HEK293 (cell line): ENCODE results near the gene NT5C1B.

Experiments used
- CTCF ChIA-PET: fragments of 350-600 bp; formaldehyde crosslinking; extraction: SDS; loops from one replicate; lab custom pipeline; 2021; ENCODE audit warnings: antibody characterized with exemption; lab: Yijun Ruan, JAX
- POLR2A ChIA-PET: fragments of 300-600 bp; formaldehyde crosslinking; extraction: SDS; loops from one replicate; lab custom pipeline; 2020; ENCODE audit warnings: antibody characterized with exemption, inconsistent platforms; lab: Yijun Ruan, JAX
- H3K27ac ChIP-seq: fragments of 200-500 bp; sonication (Bioruptor generic); 2 replicates; pipeline ENCODE4 v1.5.1; 2014; ENCODE audit warnings: low read depth, low read length, control low read depth, inconsistent platforms; ENCODE audit errors: extremely low read depth
- H3K36me3 ChIP-seq, 2 experiments: fragments of 200-500 bp in 1 of 2; sonication (Bioruptor generic) in 1 of 2; 1 replicate in 1 of 2; 2 replicates in 1 of 2; pipeline ENCODE4 v1.5.1; 2014 to 2017; ENCODE audit warnings: inconsistent platforms in 2 of 2, low read length in 2 of 2; ENCODE audit not compliant: control insufficient read depth in 2 of 2, insufficient read depth in 1 of 2
- H3K4me1 ChIP-seq: fragments of 200-500 bp; sonication (Bioruptor generic); 2 replicates; pipeline ENCODE4 v1.5.1; 2014; ENCODE audit warnings: mild to moderate bottlenecking, low read length, inconsistent platforms; ENCODE audit not compliant: control insufficient read depth, insufficient read depth
- H3K4me3 ChIP-seq: 2 replicates; pipeline ENCODE4 v1.5.1; 2011; ENCODE audit warnings: low read depth, mild to moderate bottlenecking, control low read depth, low read length, moderate library complexity
- H3K9me3 ChIP-seq: fragments of 200-500 bp; sonication (Bioruptor generic); 2 replicates; pipeline ENCODE4 v1.5.1; 2014; ENCODE audit warnings: low read depth, low read length, inconsistent platforms; ENCODE audit not compliant: control insufficient read depth, insufficient read depth
- BCL11B ChIP-seq: fragments of 450-650 bp; formaldehyde crosslinking; IDR thresholded peaks from 2 replicates; pipeline ENCODE4 v1.5.1; 2016; ENCODE audit warnings: low read depth, missing biosample characterization, missing genetic modification characterization
- PRDM1 ChIP-seq: fragments of 450-650 bp; formaldehyde crosslinking; IDR thresholded peaks from 2 replicates; pipeline ENCODE4; 2016; ENCODE audit warnings: missing biosample characterization, missing genetic modification characterization
- ZBTB48 ChIP-seq: fragments of 450-650 bp; formaldehyde crosslinking; IDR thresholded peaks from 2 replicates; pipeline ENCODE4 v1.5.1; 2016; ENCODE audit warnings: missing biosample characterization, missing genetic modification characterization
- ZNF132 ChIP-seq: fragments of 450-650 bp; formaldehyde crosslinking; IDR thresholded peaks from 2 replicates; pipeline ENCODE4 v1.5.1; 2017; ENCODE audit warnings: missing biosample characterization, missing genetic modification characterization, borderline replicate concordance
- ZNF146 ChIP-seq: fragments of 450-650 bp; formaldehyde crosslinking; IDR thresholded peaks from 2 replicates; pipeline ENCODE4 v1.5.1; 2016; ENCODE audit warnings: missing biosample characterization, missing genetic modification characterization
- ZNF155 ChIP-seq: fragments of 450-650 bp; formaldehyde crosslinking; IDR thresholded peaks from 2 replicates; pipeline ENCODE4 v1.5.1; 2016; ENCODE audit warnings: missing biosample characterization, missing genetic modification characterization
- ZNF169 ChIP-seq: fragments of 450-650 bp; formaldehyde crosslinking; IDR thresholded peaks from 2 replicates; pipeline ENCODE4 v1.5.1; 2016; ENCODE audit warnings: missing biosample characterization, missing genetic modification characterization
- ZNF184 ChIP-seq: fragments of 450-650 bp; IDR thresholded peaks from 2 replicates; pipeline ENCODE4 v1.5.1; 2018; ENCODE audit warnings: missing biosample characterization, mild to moderate bottlenecking, missing genetic modification characterization
- ZNF211 ChIP-seq: fragments of 450-650 bp; formaldehyde crosslinking; IDR thresholded peaks from 2 replicates; pipeline ENCODE4 v1.5.1; 2016; ENCODE audit warnings: low read depth, missing biosample characterization, missing genetic modification characterization
- ZNF341 ChIP-seq: fragments of 450-650 bp; formaldehyde crosslinking; IDR thresholded peaks from 2 replicates; pipeline ENCODE4; 2016; ENCODE audit warnings: low read depth, missing biosample characterization, missing genetic modification characterization
- ZNF426 ChIP-seq: fragments of 450-650 bp; formaldehyde crosslinking; IDR thresholded peaks from 2 replicates; pipeline ENCODE4 v1.5.1; 2017; ENCODE audit warnings: missing biosample characterization, missing genetic modification characterization, mild to moderate bottlenecking, inconsistent platforms, moderate library complexity
- ZNF600 ChIP-seq: fragments of 450-650 bp; formaldehyde crosslinking; IDR thresholded peaks from 2 replicates; pipeline ENCODE4 v1.5.1; 2016; ENCODE audit warnings: missing biosample characterization, missing genetic modification characterization
- ZNF629 ChIP-seq: fragments of 450-650 bp; formaldehyde crosslinking; IDR thresholded peaks from 2 replicates; pipeline ENCODE4 v1.5.1; 2017; ENCODE audit warnings: missing biosample characterization, missing genetic modification characterization
- ZNF747 ChIP-seq: fragments of 450-650 bp; formaldehyde crosslinking; IDR thresholded peaks from 2 replicates; pipeline ENCODE4 v1.5.1; 2016; ENCODE audit warnings: missing biosample characterization, missing genetic modification characterization
- ZNF776 ChIP-seq: fragments of 450-650 bp; formaldehyde crosslinking; IDR thresholded peaks from 2 replicates; pipeline ENCODE4 v1.5.0; 2017; ENCODE audit warnings: missing biosample characterization, missing genetic modification characterization, borderline replicate concordance
- ZNF777 ChIP-seq: fragments of 450-650 bp; formaldehyde crosslinking; IDR thresholded peaks from 2 replicates; pipeline ENCODE4 v1.5.1; 2017; ENCODE audit warnings: missing biosample characterization, missing genetic modification characterization, borderline replicate concordance
- ZNF830 ChIP-seq: fragments of 450-650 bp; IDR thresholded peaks from 2 replicates; pipeline ENCODE4 v1.5.0; 2018; ENCODE audit warnings: missing biosample characterization, missing genetic modification characterization, low read depth, mild to moderate bottlenecking, moderate library complexity
- ZSCAN30 ChIP-seq: fragments of 450-650 bp; IDR thresholded peaks from 2 replicates; pipeline ENCODE4 v1.5.1; 2018; ENCODE audit warnings: missing biosample characterization, mild to moderate bottlenecking, missing genetic modification characterization, moderate library complexity
- TF ChIP-seq, protein P1 (sequence below): fragments of 450-650 bp; formaldehyde crosslinking; conservative IDR thresholded peaks from 2 replicates; pipeline ENCODE4 v1.5.1; 2016; ENCODE audit warnings: low read depth, missing biosample characterization, missing genetic modification characterization
- TF ChIP-seq, protein P2 (sequence below): fragments of 450-650 bp; formaldehyde crosslinking; IDR thresholded peaks from 2 replicates; pipeline ENCODE4 v1.5.1; 2017; ENCODE audit warnings: missing biosample characterization, missing genetic modification characterization
- TF ChIP-seq, protein P3 (sequence below): fragments of 450-650 bp; formaldehyde crosslinking; IDR thresholded peaks from 2 replicates; pipeline ENCODE4 v1.5.1; 2016; ENCODE audit warnings: missing biosample characterization, missing genetic modification characterization
- TF ChIP-seq, protein P4 (sequence below): fragments of 450-650 bp; formaldehyde crosslinking; IDR thresholded peaks from 2 replicates; pipeline ENCODE4 v1.5.1; 2017; ENCODE audit warnings: missing biosample characterization, missing genetic modification characterization

The NT5C1B gene

DNA sequence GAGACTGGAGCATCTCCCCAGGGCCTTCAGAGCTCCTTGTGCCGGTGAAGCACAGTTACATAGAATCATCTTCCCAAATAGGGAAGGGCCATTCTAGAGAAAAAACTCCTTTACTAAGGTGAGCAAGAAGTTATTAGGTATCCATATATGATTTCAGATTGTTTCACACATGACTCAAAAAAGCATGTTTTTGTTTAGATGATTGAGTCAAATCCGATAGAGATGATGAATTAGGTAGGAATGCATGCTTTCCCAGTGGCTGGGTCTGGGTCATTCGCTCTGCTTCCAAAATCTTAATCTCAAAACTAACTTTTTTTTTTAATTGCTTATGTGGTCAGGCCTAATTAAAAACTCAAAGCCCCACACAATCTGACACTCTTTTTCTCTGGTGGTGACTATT is 3.8 kb downstream of the NT5C1B start (continued):
- TF ChIP-seq ZNF146 (no peak), ZBTB48 (no peak), PRDM1 (tag by site-specific recombination) (no peak), ZNF341 (tag by site-specific recombination) (no peak)
- TF ChIP-seq, protein P1, sequence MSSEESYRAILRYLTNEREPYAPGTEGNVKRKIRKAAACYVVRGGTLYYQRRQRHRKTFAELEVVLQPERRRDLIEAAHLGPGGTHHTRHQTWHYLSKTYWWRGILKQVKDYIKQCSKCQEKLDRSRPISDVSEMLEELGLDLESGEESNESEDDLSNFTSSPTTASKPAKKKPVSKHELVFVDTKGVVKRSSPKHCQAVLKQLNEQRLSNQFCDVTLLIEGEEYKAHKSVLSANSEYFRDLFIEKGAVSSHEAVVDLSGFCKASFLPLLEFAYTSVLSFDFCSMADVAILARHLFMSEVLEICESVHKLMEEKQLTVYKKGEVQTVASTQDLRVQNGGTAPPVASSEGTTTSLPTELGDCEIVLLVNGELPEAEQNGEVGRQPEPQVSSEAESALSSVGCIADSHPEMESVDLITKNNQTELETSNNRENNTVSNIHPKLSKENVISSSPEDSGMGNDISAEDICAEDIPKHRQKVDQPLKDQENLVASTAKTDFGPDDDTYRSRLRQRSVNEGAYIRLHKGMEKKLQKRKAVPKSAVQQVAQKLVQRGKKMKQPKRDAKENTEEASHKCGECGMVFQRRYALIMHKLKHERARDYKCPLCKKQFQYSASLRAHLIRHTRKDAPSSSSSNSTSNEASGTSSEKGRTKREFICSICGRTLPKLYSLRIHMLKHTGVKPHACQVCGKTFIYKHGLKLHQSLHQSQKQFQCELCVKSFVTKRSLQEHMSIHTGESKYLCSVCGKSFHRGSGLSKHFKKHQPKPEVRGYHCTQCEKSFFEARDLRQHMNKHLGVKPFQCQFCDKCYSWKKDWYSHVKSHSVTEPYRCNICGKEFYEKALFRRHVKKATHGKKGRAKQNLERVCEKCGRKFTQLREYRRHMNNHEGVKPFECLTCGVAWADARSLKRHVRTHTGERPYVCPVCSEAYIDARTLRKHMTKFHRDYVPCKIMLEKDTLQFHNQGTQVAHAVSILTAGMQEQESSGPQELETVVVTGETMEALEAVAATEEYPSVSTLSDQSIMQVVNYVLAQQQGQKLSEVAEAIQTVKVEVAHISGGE, result no peak

DNA sequence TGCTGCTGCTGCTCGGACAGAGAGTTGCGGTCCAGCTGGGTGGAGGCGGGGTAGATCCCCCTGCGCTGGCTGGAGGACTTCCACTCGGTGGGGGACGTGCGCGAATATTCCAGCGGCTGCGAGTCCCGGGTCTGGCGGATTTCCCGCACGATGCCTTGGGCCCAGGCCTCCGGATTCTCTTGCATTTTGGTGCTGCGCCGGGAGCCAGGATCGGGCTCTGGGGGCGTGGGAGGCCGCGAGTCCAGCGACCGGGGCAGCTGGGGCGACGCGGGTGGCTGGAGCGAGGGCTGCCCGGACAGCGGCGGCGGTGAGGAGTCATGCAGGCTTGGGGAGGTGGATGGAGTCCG is 4.8 kb downstream of the NT5C1B start:
- no peaks in the 10 kb centered on the region for H3K4me1 ChIP-seq
- no peak overlapping the region for H3K4me3 ChIP-seq
- ChIA-PET CTCF (no interaction called here), POLR2A (no interaction called here)
- H3K9me3 ChIP-seq, result no peaks in the 10 kb centered on the region; the same call in 1 of the 2 replicates
- H3K36me3 ChIP-seq, result no peaks in the 10 kb centered on the region
- no peak for TF ChIP-seq ZNF830 (tag by site-specific recombination)
- TF ChIP-seq, protein P2, sequence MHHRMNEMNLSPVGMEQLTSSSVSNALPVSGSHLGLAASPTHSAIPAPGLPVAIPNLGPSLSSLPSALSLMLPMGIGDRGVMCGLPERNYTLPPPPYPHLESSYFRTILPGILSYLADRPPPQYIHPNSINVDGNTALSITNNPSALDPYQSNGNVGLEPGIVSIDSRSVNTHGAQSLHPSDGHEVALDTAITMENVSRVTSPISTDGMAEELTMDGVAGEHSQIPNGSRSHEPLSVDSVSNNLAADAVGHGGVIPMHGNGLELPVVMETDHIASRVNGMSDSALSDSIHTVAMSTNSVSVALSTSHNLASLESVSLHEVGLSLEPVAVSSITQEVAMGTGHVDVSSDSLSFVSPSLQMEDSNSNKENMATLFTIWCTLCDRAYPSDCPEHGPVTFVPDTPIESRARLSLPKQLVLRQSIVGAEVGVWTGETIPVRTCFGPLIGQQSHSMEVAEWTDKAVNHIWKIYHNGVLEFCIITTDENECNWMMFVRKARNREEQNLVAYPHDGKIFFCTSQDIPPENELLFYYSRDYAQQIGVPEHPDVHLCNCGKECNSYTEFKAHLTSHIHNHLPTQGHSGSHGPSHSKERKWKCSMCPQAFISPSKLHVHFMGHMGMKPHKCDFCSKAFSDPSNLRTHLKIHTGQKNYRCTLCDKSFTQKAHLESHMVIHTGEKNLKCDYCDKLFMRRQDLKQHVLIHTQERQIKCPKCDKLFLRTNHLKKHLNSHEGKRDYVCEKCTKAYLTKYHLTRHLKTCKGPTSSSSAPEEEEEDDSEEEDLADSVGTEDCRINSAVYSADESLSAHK (tag by site-specific recombination), result no peak
- TF ChIP-seq, protein P3, sequence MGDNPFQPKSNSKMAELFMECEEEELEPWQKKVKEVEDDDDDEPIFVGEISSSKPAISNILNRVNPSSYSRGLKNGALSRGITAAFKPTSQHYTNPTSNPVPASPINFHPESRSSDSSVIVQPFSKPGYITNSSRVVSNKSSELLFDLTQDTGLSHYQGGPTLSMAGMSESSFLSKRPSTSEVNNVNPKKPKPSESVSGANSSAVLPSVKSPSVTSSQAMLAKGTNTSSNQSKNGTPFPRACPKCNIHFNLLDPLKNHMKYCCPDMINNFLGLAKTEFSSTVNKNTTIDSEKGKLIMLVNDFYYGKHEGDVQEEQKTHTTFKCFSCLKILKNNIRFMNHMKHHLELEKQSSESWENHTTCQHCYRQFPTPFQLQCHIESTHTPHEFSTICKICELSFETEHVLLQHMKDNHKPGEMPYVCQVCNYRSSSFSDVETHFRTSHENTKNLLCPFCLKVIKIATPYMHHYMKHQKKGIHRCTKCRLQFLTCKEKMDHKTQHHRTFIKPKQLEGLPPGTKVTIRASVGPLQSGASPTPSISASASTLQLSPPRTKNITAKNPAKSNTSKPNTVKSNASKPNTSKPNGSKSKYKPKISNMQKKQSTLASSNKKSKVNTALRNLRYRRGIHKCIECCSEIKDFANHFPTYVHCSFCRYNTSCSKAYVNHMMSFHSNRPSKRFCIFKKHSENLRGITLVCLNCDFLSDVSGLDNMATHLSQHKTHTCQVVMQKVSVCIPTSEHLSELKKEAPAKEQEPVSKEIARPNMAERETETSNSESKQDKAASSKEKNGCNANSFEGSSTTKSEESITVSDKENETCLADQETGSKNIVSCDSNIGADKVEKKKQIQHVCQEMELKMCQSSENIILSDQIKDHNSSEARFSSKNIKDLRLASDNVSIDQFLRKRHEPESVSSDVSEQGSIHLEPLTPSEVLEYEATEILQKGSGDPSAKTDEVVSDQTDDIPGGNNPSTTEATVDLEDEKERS, result no peak
- TF ChIP-seq ZNF600 (tag by site-specific recombination), result no peak
- TF ChIP-seq ZNF776, result no peak
- no peak for TF ChIP-seq ZNF629 (tag by site-specific recombination)
- no peak for TF ChIP-seq ZNF184 (tag by site-specific recombination)
- TF ChIP-seq ZNF169, result no peak
- no peak for TF ChIP-seq ZNF132 (tag by site-specific recombination)
- TF ChIP-seq ZNF777 (tag by site-specific recombination), result no peak
- H3K27ac ChIP-seq, result no peak overlapping the region

DNA sequence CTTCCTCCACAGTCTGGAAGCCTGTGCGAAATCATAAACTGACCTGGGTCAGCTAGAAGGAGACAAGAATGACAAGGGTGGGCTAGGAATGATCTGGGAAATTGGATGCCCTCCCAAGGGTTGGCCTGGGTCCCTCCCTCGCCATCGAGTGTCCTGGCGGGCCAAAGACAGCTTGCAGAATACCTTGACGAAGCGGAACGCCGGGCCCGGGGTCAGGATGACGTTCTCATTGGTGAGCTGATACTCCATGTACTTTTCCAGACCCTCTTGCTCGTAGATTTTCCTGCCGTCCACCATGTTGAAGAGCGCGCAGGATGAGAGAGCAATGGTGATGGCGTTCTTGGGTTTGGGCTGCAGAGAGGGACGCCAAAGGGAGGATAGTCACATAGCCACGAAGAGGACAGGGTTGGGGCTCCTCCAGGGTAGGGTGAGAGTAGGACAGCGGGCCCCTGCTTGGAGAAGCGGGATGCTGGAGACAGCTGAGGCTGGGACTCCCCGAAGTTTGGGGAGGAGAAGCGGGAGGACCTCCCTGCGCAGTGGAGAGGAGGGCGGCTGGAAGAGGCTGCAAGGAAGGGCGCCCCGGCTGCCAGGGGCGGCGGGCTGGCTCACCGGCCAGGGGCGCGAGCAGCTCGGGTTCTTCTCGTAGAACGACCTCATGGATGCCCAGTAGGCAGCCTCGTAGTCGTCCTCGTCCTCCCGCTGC is 5.3 kb downstream of the NT5C1B start:
- no peaks in the 10 kb centered on the region for H3K36me3 ChIP-seq
- H3K9me3 ChIP-seq, result no peaks in the 10 kb centered on the region; the same call in 1 of the 2 replicates
- no peak overlapping the region for H3K27ac ChIP-seq
- ChIA-PET CTCF (no interaction called here), POLR2A (no interaction called here)
- no peak overlapping the region for H3K4me3 ChIP-seq
- H3K4me1 ChIP-seq, result no peaks in the 10 kb centered on the region
- TF ChIP-seq ZSCAN30 (tag by site-specific recombination), result no peak
- TF ChIP-seq, protein P4, sequence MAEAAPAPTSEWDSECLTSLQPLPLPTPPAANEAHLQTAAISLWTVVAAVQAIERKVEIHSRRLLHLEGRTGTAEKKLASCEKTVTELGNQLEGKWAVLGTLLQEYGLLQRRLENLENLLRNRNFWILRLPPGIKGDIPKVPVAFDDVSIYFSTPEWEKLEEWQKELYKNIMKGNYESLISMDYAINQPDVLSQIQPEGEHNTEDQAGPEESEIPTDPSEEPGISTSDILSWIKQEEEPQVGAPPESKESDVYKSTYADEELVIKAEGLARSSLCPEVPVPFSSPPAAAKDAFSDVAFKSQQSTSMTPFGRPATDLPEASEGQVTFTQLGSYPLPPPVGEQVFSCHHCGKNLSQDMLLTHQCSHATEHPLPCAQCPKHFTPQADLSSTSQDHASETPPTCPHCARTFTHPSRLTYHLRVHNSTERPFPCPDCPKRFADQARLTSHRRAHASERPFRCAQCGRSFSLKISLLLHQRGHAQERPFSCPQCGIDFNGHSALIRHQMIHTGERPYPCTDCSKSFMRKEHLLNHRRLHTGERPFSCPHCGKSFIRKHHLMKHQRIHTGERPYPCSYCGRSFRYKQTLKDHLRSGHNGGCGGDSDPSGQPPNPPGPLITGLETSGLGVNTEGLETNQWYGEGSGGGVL, result no peak
- TF ChIP-seq BCL11B (tag by site-specific recombination), result no peak
- no peak for TF ChIP-seq ZNF211 (tag by site-specific recombination)
- TF ChIP-seq ZNF155 (tag by site-specific recombination), result no peak
- TF ChIP-seq ZNF426, result no peak
- no peak for TF ChIP-seq ZNF747
